IMR-90 (cell line): ENCODE measurements around the gene CEBPZ.

ENCODE experiments used
- POLR2A ChIP-seq: IDR thresholded peaks from 2 replicates; pipeline ENCODE4 v1.6.1; 2012; ENCODE audit warnings: mild to moderate bottlenecking, low read depth, low read length
- RAD21 ChIP-seq: IDR thresholded peaks from 2 replicates; pipeline ENCODE4 v1.6.1; 2012; ENCODE audit warnings: low read length, improper control_type of control experiment

GRCh38 chr2:37263839-37264238, 32.4 kb upstream of the CEBPZ start:
- TF ChIP-seq RAD21 (no peak), POLR2A (no peak)
